ENCODE data around the gene RSAD1. TPM values are rescaled to one million over a fixed set of nuclear protein-coding genes. Genes with fewer than 3 reads are reported as not detected.

The RSAD1 gene
- total RNA-seq, 1 donor from 2014 or later, result 34.3 TPM

GRCh38 chr17:50517011-50517410 lies 38.4 kb downstream of the RSAD1 start:
- Histone ChIP-seq H3K27me3 (no peaks in the 10 kb centered on the region), H3K9me3 (no peaks in the 10 kb centered on the region), H3K4me1 (no peaks in the 10 kb centered on the region), H3K4me3 (no peak overlapping the region), H3K27ac (no peak overlapping the region), H3K36me3 (no peaks in the 10 kb centered on the region)
- DNase-seq (no peak), ATAC-seq (no peak)
- no peak for TF ChIP-seq CTCF (IDR thresholded peaks at IDR 0.05)
- intact Hi-C loops (cut with DNase I), result no loop called here

GRCh38 chr17:50517504-50518383 lies 39.1 kb downstream of the RSAD1 start:
- no peaks in the 10 kb centered on the region for H3K4me1 ChIP-seq
- intact Hi-C loops (cut with DNase I), result no loop called here

GRCh38 chr17:50518384-50519023 lies 39.8 kb downstream of the RSAD1 start:
- DNase-seq (no peak), ATAC-seq (no peak)
- Histone ChIP-seq H3K27me3 (no peaks in the 10 kb centered on the region), H3K27ac (no peak overlapping the region), H3K9me3 (no peaks in the 10 kb centered on the region), H3K36me3 (no peaks in the 10 kb centered on the region), H3K4me1 (no peaks in the 10 kb centered on the region), H3K4me3 (no peak overlapping the region)
- intact Hi-C loops (cut with DNase I), result no loop called here
- TF ChIP-seq CTCF (IDR thresholded peaks at IDR 0.05), result no peak

More at GRCh38 chr17:50517504-50518383, 39.1 kb downstream of the RSAD1 start:
- Histone ChIP-seq H3K9me3 (no peaks in the 10 kb centered on the region), H3K4me3 (no peak overlapping the region), H3K36me3 (no peaks in the 10 kb centered on the region), H3K27ac (no peak overlapping the region), H3K27me3 (no peaks in the 10 kb centered on the region)
- no peak for ATAC-seq
- DNase-seq, result no peak
- no peak for TF ChIP-seq CTCF (IDR thresholded peaks at IDR 0.05)

- no peak overlapping the region for H3K4me3 ChIP-seq
- ATAC-seq (no peak), DNase-seq (no peak)
- no peaks in the 10 kb centered on the region for H3K9me3 ChIP-seq
- no peaks in the 10 kb centered on the region for H3K4me1 ChIP-seq
- H3K27me3 ChIP-seq, result no peaks in the 10 kb centered on the region
- no peaks in the 10 kb centered on the region for H3K36me3 ChIP-seq
- intact Hi-C loops (cut with DNase I), result no loop called here
- H3K27ac ChIP-seq, result no peak overlapping the region
- no peak for TF ChIP-seq CTCF (IDR thresholded peaks at IDR 0.05)
These were observed 40.6 kb downstream of the RSAD1 start for GRCh38 chr17:50519141-50519834.

GRCh38 chr17:50520483-50520882 lies 41.8 kb downstream of the RSAD1 start:
- no peaks in the 10 kb centered on the region for H3K27me3 ChIP-seq
- TF ChIP-seq CTCF (IDR thresholded peaks at IDR 0.05), result no peak
- no peaks in the 10 kb centered on the region for H3K4me1 ChIP-seq
- no peaks in the 10 kb centered on the region for H3K36me3 ChIP-seq
- no peak overlapping the region for H3K27ac ChIP-seq
- intact Hi-C loops (cut with DNase I), result no loop called here
- no peak overlapping the region for H3K4me3 ChIP-seq
- DNase-seq (no peak), ATAC-seq (no peak)
- no peaks in the 10 kb centered on the region for H3K9me3 ChIP-seq

All from upper lobe of right lung (tissue), 1 donor.